ENCODE measurements around the gene SLITRK6.
A peak's percentile ranks its signal among the peaks of the same experiment; 100 is the strongest.
"Not testable (repeated sequence)": the region's sequence is repeated elsewhere in the genome, so short reads cannot be mapped to it uniquely, and the experiment has no call there.

Gene SLITRK6

GRCh38 chr13:85799097-85799582, at the start of gene SLITRK6:
Gene SLITRK6, minus strand, starts transcription at chr13:85799419. Its CDS starts 2,911 bp downstream, at chr13:85796508.
- no peak for DNase-seq

GRCh38 chr13:85847012-85847411, 47.8 kb upstream of the SLITRK6 start:
- DNase-seq = no peak

GRCh38 chr13:85841427-85841826, 42.2 kb upstream of the SLITRK6 start:
- DNase-seq = no peak

GRCh38 chr13:85833921-85834320, 34.7 kb upstream of the SLITRK6 start:
- peak; percentile 32 for DNase-seq

GRCh38 chr13:85828094-85828684, 29.0 kb upstream of the SLITRK6 start:
- DNase-seq = peak; percentile 2

- DNase-seq = no peak
These were observed 26.2 kb upstream of the SLITRK6 start for GRCh38 chr13:85825454-85825853.

GRCh38 chr13:85823832-85824231, 24.6 kb upstream of the SLITRK6 start:
- no peak for DNase-seq

- no peak for DNase-seq
These were observed 20.3 kb upstream of the SLITRK6 start for GRCh38 chr13:85819513-85819912.

GRCh38 chr13:85816413-85816812, 17.2 kb upstream of the SLITRK6 start:
- DNase-seq = no peak

- no peak for DNase-seq
These were observed 13.1 kb upstream of the SLITRK6 start for GRCh38 chr13:85812282-85812681.

- no peak for DNase-seq
These were observed 9.6 kb upstream of the SLITRK6 start for GRCh38 chr13:85808811-85809210.

GRCh38 chr13:85806553-85807175, 7.4 kb upstream of the SLITRK6 start:
- DNase-seq = peak; percentile 76

GRCh38 chr13:85798556-85798955, 663 bp downstream of the SLITRK6 start:
- no peak for DNase-seq

GRCh38 chr13:85797311-85797710, 1.9 kb downstream of the SLITRK6 start:
- DNase-seq = no peak

- DNase-seq = no peak
These were observed 14.0 kb downstream of the SLITRK6 start for GRCh38 chr13:85785205-85785604.

GRCh38 chr13:85772367-85772766, 26.9 kb downstream of the SLITRK6 start:
- DNase-seq = no peak

GRCh38 chr13:85771856-85772255, 27.4 kb downstream of the SLITRK6 start:
- DNase-seq = no peak

GRCh38 chr13:85768946-85769345, 30.3 kb downstream of the SLITRK6 start:
- DNase-seq = no peak

GRCh38 chr13:85755123-85755522, 44.1 kb downstream of the SLITRK6 start:
- DNase-seq = no peak

GRCh38 chr13:85743201-85743770, 55.9 kb downstream of the SLITRK6 start:
- not testable (repeated sequence) for DNase-seq
